ENCODE data around the gene SDE2. TPM values are rescaled to one million over a fixed set of nuclear protein-coding genes. Genes with fewer than 3 reads are reported as not detected.

SDE2 gene
- total RNA-seq, 4 donors from 2014 or later, result 10.5 to 18.7 (median 14.1) TPM

GRCh38 chr1:225954753-225955152 lies 44.4 kb downstream of the SDE2 start:
- 81 to 93% methylated on average over 1 of the region's 1 CpG for WGBS, 2 donors
- no peak for DNase-seq
- H3K9me3 ChIP-seq, result no peaks in the 10 kb centered on the region
- H3K27me3 ChIP-seq, result peaks cover 0 to 20% (median 0%) of the 10 kb centered on the region in 4 donors
- no peak overlapping the region for H3K27ac ChIP-seq
- intact Hi-C loops (cut with DNase I), result no loop called here
- TF ChIP-seq CTCF (IDR thresholded peaks at IDR 0.05), result no peak
- TF ChIP-seq POLR2A (IDR thresholded peaks at IDR 0.05), result no peak
- no peaks in the 10 kb centered on the region for H3K36me3 ChIP-seq
- no peaks in the 10 kb centered on the region for H3K4me1 ChIP-seq
- H3K4me3 ChIP-seq, result no peak overlapping the region

- TF ChIP-seq POLR2A (IDR thresholded peaks at IDR 0.05) (no peak), CTCF (IDR thresholded peaks at IDR 0.05) (no peak)
- Histone ChIP-seq H3K4me1 (no peaks in the 10 kb centered on the region), H3K9me3 (no peaks in the 10 kb centered on the region), H3K27me3 (peaks cover 0 to 28% (median 0%) of the 10 kb centered on the region in 4 donors), H3K27ac (no peak overlapping the region), H3K36me3 (no peaks in the 10 kb centered on the region), H3K4me3 (no peak overlapping the region)
- intact Hi-C loops (cut with DNase I), result no loop called here
- no peak for DNase-seq
- WGBS, 2 donors, result 96 to 100% methylated on average over 3 to 4 of the region's 4 CpGs
These were observed 45.8 kb downstream of the SDE2 start for GRCh38 chr1:225953315-225953714.

- Histone ChIP-seq H3K9me3 (no peaks in the 10 kb centered on the region), H3K27ac (no peak overlapping the region), H3K36me3 (no peaks in the 10 kb centered on the region), H3K27me3 (peaks cover 0 to 28% (median 0%) of the 10 kb centered on the region in 4 donors), H3K4me1 (no peaks in the 10 kb centered on the region), H3K4me3 (no peak overlapping the region)
- intact Hi-C loops (cut with DNase I), result no loop called here
- TF ChIP-seq CTCF (IDR thresholded peaks at IDR 0.05), result no peak
- no peak for TF ChIP-seq POLR2A (IDR thresholded peaks at IDR 0.05)
- DNase-seq, result no peak
- WGBS, 2 donors, result 68 to 69% methylated on average over 6 to 7 of the region's 9 CpGs
These were observed 48.1 kb downstream of the SDE2 start for GRCh38 chr1:225950905-225951497.

- H3K27me3 ChIP-seq, result peaks cover 0 to 23% (median 0%) of the 10 kb centered on the region in 4 donors
- DNase-seq, result no peak
- peaks cover 0 to 8% (median 6%) of the 10 kb centered on the region in 3 donors for H3K4me1 ChIP-seq
- no peaks in the 10 kb centered on the region for H3K9me3 ChIP-seq
- no peaks in the 10 kb centered on the region for H3K36me3 ChIP-seq
- 47 to 55% methylated on average over 5 to 6 of the region's 6 CpGs for WGBS, 2 donors
- no peak overlapping the region for H3K27ac ChIP-seq
- H3K4me3 ChIP-seq, result no peak overlapping the region
- TF ChIP-seq POLR2A (IDR thresholded peaks at IDR 0.05), result no peak
- TF ChIP-seq CTCF (IDR thresholded peaks at IDR 0.05), result no peak
- intact Hi-C loops (cut with DNase I), result no loop called here
These were observed 50.1 kb downstream of the SDE2 start for GRCh38 chr1:225949041-225949440.

- 91 to 94% methylated on average over 5 of the region's 5 CpGs for WGBS, 2 donors
- Histone ChIP-seq H3K4me1 (peaks cover 0 to 12% (median 6%) of the 10 kb centered on the region in 3 donors), H3K27ac (no peak overlapping the region), H3K4me3 (no peak overlapping the region), H3K9me3 (no peaks in the 10 kb centered on the region), H3K36me3 (no peaks in the 10 kb centered on the region), H3K27me3 (peaks cover 0 to 23% (median 0%) of the 10 kb centered on the region in 4 donors)
- no peak for DNase-seq
- intact Hi-C loops (cut with DNase I), result no loop called here
- TF ChIP-seq POLR2A (IDR thresholded peaks at IDR 0.05) (no peak), CTCF (IDR thresholded peaks at IDR 0.05) (no peak)
These were observed 52.3 kb downstream of the SDE2 start for GRCh38 chr1:225946803-225947202.

Measured in esophagus squamous epithelium (tissue), 5 donors.